Measurements from ENCODE around the gene CLPSL1.

DNA sequence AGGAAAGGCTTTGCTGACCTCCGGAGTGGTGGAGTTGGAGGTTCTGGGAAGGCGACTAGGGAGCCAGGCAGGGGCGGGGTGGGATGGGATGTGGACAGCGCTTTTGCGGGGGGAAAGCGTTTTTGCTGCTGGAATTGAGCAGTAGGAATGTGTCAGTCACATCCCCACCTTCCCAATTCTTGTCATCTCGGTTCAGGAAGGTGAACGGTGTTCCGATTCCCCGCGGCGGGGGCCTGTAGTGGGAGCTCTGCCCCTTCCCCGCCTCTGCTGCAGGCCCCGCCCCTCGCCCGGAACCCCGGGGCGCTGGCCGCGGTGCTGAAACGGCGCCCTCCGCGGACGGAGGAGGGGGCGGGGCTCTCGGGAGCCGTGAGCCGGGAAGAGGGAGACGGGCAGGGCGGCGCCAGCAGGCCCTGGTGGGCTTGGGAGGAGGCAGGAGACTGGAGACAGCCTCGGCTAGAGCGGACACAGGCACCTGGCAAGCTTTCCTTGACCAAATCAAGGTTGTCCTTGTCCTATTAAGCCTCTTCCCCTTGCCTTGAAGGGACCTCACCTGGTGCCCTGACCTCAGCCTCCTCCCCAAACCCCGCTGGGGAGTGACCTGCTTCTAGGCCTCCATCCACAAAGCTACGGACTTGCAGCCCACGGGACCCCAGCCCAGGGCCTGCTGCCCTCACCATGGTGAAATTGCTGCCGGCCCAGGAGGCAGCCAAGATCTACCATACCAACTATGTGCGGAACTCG, 24.3 kb downstream of the CLPSL1 start, which contains the start of gene LHFPL5:
- TF ChIP-seq CTCF (conservative IDR thresholded peaks at IDR 0.05; ENCODE audit: low read depth, low read length) (no peak), EZH2 (IDR thresholded peaks at IDR 0.05; ENCODE audit: low read length, unreplicated experiment) (no peak), EZH2phosphoT487 (IDR thresholded peaks at IDR 0.05; ENCODE audit: borderline replicate concordance, low read length) (no peak)

Measured in PC-3 (cell line).